Heart right ventricle (tissue), 16 donors: ENCODE measurements around the gene SHISA6. TPM values are rescaled to one million over a fixed set of nuclear protein-coding genes. Genes with fewer than 3 reads are reported as not detected.

ENCODE experiments used
- ATAC-seq, 8 donors: fragments of 200-7000 bp; cut with Tn5 transposase; one replicate each; pipeline ENCODE4 v1.9.1; 2020; ENCODE audit warnings: mild to moderate bottlenecking in 8 of 8, moderate library complexity in 8 of 8, moderate number of reproducible peaks in 1 of 8
- DNase-seq, 2 donors: peaks; one replicate each; pipeline ENCODE4 v3.0.0-alpha.2; 2020
- H3K27ac ChIP-seq, 10 donors: fragments of 200-600 bp; sonication (generic) in 2 of 10; one replicate each; pipeline versions ENCODE4 v1.5.0 to v1.8.0; 2020 to 2022; ENCODE audit warnings: mild to moderate bottlenecking in 3 of 10
- H3K27me3 ChIP-seq, 7 donors: fragments of 200-600 bp; one replicate each; pipeline ENCODE4 v1.8.0; 2021 to 2022; ENCODE audit warnings: mild to moderate bottlenecking in 2 of 7
- H3K36me3 ChIP-seq, 9 donors: fragments of 200-600 bp; sonication (generic) in 1 of 9; one replicate each; pipeline versions ENCODE4 v1.5.0 to v1.8.0; 2020 to 2022; ENCODE audit warnings: mild to moderate bottlenecking in 2 of 9
- H3K4me1 ChIP-seq, 9 donors: fragments of 200-600 bp; sonication (generic) in 1 of 9; one replicate each; pipeline versions ENCODE4 v1.5.0 to v1.8.0; 2020 to 2022; ENCODE audit warnings: mild to moderate bottlenecking in 4 of 9
- H3K4me3 ChIP-seq, 10 donors: fragments of 200-600 bp; sonication (generic) in 2 of 10; one replicate each; pipeline versions ENCODE4 v1.5.0 to v1.8.0; 2020 to 2022; ENCODE audit warnings: mild to moderate bottlenecking in 7 of 10, moderate library complexity in 2 of 10
- H3K9me3 ChIP-seq, 11 donors: fragments of 200-600 bp in 10 of 11; sonication (generic) in 2 of 11; one replicate each; pipeline versions ENCODE4 v1.5.0 to v1.8.0; 2013 to 2022; ENCODE audit warnings: mild to moderate bottlenecking in 2 of 11, control low read depth in 1 of 11, moderate library complexity in 1 of 11
- WGBS, 2 donors: extraction: QIAGEN DNeasy Blood & Tissue Kit; methylation state at CpG; one replicate each; pipeline ENCODE4 v1.1.7; 2013; ENCODE audit warnings: inconsistent platforms in 1 of 2; 5-methylcytosine and 5-hydroxymethylcytosine counted together
- intact Hi-C, 10 donors: fragments of 100-400 bp; cut with DNase I; formaldehyde crosslinking; loops; one replicate each; pipeline versions ENCODE4 v1.11.1 to v1.14.2; 2022
- polyA plus RNA-seq, 2 donors: library from polyadenylated mRNA; stranded (reverse); fragments of 200-250 nt; gene quantifications; one replicate each; pipeline ENCODE4 v1.2.3, GENCODE V29; 2013
- total RNA-seq, 10 donors: library from RNA; stranded (reverse); fragmentation: NEBNext Ultra II Directional in 3 of 10; extraction: Animal tissue kit (Norgen Biotek cat#: 25700) in 3 of 10; gene quantifications; one replicate each; pipeline versions ENCODE4 v1.2.1 to v1.2.4, GENCODE V29; 2021 to 2023
- TF ChIP-seq, protein P1 (sequence below), 9 donors: fragments of 200-600 bp; sonication (generic) in 2 of 9; IDR thresholded peaks; one replicate each; pipeline versions ENCODE4 v1.5.0 to v1.8.0; 2021 to 2022; ENCODE audit warnings: antibody characterized with exemption in 9 of 9, mild to moderate bottlenecking in 5 of 9, moderate library complexity in 1 of 9
- donor health status: Arrhythmogenic right ventricular cardiomyopathy.
- donor health status: ischemic (EF 13 %, LVEDD 7.1; RV severe dilation, severe dysfunction).
- donor health status: healthy with polysubstance abuse.
- donor health status: DM: no; HTN: yes; CAD: no.
- donor health status: DM: no; HTN: no; CAD: no.
- donor health status: ischemic (EF 25% LVEDD 6.9; RV normal size, moderate dysfunction).
- donor health status: ischemic (EF 25% LVEDD 5.7; RV mildly dilated, moderate dysfunction).
- donor health status: healthy.
- donor health status: DM: yes; HTN: yes; CAD: no.
- donor health status: Ischemic cardiomyopathy.
- donor health status: ischemic (EF 35%, LVEDD 5.7; RV mildly dilated, moderate dysfunction).
- donor health status: nonischemic (EF 11% LVEDD 7.7; RV severe dilation, severe dysfunction).
- donor health status: DM: yes; HTN: yes; CAD: no.
- donor health status: PGD.
- donor health status: ischemic (EF 29% LVEDD 5.4; RV normal size, mild dysfunction).
- donor health status: nonischemic (EF 23%, LVEDD 6.1; RV moderate dilation, normal function).

SHISA6 gene
- total and polyA plus RNA-seq, 12 donors = 0.06 to 0.66 (median 0.23) TPM

DNA sequence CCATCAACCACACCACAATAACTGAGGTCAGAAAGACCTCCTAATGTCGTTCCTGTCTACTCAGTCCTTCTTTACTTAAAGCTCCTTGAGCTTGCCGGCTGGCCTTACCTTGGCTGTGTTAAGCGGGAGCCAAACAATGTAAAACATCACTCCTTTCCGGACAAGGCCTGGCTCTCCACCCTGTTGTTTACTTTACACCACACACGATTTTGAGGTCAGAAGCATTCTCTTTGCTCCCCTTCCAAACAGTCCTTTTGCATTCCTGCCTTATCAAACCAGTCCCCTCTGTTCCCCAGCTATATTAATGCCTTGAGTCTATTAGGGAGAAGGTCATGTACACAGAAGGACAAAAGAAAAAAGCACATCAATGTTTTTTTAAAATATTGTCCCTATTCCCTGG, 19.3 kb upstream of the SHISA6 start:
- TF ChIP-seq, protein P1, sequence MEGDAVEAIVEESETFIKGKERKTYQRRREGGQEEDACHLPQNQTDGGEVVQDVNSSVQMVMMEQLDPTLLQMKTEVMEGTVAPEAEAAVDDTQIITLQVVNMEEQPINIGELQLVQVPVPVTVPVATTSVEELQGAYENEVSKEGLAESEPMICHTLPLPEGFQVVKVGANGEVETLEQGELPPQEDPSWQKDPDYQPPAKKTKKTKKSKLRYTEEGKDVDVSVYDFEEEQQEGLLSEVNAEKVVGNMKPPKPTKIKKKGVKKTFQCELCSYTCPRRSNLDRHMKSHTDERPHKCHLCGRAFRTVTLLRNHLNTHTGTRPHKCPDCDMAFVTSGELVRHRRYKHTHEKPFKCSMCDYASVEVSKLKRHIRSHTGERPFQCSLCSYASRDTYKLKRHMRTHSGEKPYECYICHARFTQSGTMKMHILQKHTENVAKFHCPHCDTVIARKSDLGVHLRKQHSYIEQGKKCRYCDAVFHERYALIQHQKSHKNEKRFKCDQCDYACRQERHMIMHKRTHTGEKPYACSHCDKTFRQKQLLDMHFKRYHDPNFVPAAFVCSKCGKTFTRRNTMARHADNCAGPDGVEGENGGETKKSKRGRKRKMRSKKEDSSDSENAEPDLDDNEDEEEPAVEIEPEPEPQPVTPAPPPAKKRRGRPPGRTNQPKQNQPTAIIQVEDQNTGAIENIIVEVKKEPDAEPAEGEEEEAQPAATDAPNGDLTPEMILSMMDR (IDR thresholded peaks at IDR 0.05) = no peak
- intact Hi-C loops = no loop called here
- Histone ChIP-seq H3K4me1 (no peaks in the 10 kb centered on the region), H3K27ac (no peak overlapping the region), H3K9me3 (no peaks in the 10 kb centered on the region), H3K36me3 (no peaks in the 10 kb centered on the region), H3K4me3 (no peak overlapping the region), H3K27me3 (peaks cover 0 to 23% (median 0%) of the 10 kb centered on the region in 7 donors)
- ATAC-seq (no peak), DNase-seq (no peak)
- 24 to 37% methylated on average over 5 of the region's 5 CpGs for WGBS, 2 donors

DNA sequence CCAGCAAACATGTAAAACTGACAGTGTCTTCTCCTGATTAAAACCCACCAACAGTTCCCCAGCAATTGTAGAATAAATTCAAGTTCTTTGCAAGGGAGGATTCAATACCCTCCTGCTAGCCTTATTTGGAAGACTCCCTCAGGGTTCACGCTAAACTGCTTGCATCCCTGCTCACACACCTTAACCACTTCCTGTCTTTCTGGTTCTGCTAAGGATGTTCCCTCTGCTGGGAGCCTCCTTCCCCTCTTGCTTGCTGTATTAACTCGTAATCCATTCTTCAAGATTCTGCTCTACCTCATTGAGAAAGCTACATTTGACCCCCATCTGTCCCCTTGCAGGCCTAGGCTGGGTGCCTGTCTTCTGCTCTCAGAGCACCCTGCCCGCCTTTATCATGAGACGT, 2.3 kb upstream of the SHISA6 start:
- DNase-seq = no peak
- WGBS, 2 donors = 33 to 39% methylated on average over 4 of the region's 4 CpGs
- TF ChIP-seq, protein P1 (IDR thresholded peaks at IDR 0.05) = no peak
- intact Hi-C loops = no loop called here
- Histone ChIP-seq H3K9me3 (peaks cover 0 to 2% (median 0%) of the 10 kb centered on the region in 11 donors), H3K4me3 (no peak overlapping the region), H3K27ac (no peak overlapping the region), H3K4me1 (peaks cover 0 to 6% (median 0%) of the 10 kb centered on the region in 9 donors), H3K27me3 (peaks cover 0 to 66% (median 50%) of the 10 kb centered on the region in 7 donors), H3K36me3 (no peaks in the 10 kb centered on the region)
- no peak for ATAC-seq

DNA sequence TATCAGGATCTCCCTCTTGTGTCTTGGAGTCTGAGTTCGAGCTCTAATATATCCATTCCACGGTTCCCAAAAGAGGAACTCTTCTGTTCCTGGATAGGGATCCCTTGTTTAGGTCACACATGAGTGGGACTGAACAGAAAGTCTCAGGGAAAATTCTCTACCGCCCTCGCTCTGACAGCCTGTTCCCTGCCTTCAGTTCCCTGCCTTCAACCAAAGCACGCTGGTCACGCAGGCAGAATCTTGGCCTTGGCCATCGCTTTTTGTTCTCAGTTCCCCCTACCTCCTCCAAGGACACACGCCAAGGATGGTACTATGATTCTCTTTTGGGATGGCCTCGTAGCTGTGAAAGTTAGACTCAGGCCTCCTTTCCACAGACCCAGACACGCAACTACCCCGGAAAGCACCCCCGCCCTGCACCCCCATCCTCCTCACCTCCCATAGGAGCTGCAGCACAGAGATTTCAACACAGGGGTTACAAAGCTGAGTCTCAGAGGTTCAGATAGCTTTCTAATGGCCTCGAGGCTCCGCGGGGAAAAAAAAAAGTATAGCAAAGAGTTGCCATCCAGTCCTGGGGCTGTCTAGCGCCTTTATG, 1.5 kb upstream of the SHISA6 start:
- TF ChIP-seq, protein P1 (IDR thresholded peaks at IDR 0.05) = no peak
- H3K27me3 ChIP-seq = peaks cover 0 to 74% (median 58%) of the 10 kb centered on the region in 7 donors
- peaks cover 0 to 6% (median 0%) of the 10 kb centered on the region in 9 donors for H3K4me1 ChIP-seq
- ATAC-seq (no peak), DNase-seq (no peak)
- intact Hi-C loops = no loop called here
- no peak overlapping the region for H3K27ac ChIP-seq
- no peaks in the 10 kb centered on the region for H3K36me3 ChIP-seq
- peak overlapping the region in 5 of 10 donors; percentile 25 to 51 (median 44) for H3K4me3 ChIP-seq
- 16 to 22% methylated on average over 16 of the region's 16 CpGs for WGBS, 2 donors
- H3K9me3 ChIP-seq = no peaks in the 10 kb centered on the region

DNA sequence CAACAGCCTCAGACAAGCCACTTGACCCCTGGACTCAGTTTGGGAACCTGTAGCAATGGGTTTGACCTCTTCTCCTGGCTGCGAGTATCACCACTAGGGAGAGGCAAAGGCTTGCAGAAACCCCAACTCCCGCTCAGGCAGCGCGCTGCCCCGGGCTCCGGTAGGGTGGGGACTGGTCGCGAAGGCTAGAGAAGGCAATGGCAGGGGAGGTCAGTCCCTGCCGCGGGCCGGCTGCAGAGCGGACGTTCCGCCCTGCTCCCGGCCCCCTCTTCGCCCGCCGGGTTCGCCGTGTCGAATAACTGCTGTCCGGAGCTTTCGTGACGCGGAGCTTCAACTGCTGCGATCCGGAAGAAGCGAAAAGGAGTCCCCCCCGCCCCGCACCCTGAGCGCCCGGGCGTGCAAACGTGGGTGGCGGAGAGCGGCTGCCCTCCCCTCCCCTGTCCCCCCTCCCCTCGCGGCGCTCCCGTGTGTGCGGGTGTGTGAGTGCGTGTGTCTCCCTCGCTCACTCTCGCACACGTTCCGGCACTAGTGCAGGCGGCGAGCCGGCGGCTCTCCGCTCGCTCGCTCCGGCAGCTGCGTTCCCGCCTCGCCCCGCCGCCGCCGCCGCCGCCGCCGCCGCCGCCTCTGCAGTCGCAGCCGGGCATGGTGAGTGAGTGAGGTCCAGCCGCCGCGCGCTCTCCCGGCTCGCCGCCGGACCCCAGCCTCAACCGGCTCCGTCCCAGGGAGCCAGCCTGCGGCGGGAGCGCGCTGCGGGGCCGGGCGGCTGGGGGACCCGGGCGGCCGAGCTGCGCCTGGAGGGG, 772 bp upstream of the SHISA6 start:
- DNase-seq (peak; percentile 13 to 23), ATAC-seq (peak; percentile 24 to 71 (median 46))
- Histone ChIP-seq H3K4me1 (peaks cover 0 to 8% (median 0%) of the 10 kb centered on the region in 9 donors), H3K27ac (peak overlapping the region in 1 of 10 donors; percentile 44), H3K9me3 (no peaks in the 10 kb centered on the region), H3K4me3 (peak overlapping the region in 9 of 10 donors; percentile 25 to 51 (median 44)), H3K36me3 (no peaks in the 10 kb centered on the region), H3K27me3 (peaks cover 0 to 81% (median 60%) of the 10 kb centered on the region in 7 donors)
- intact Hi-C loops = loop anchor here in 1 of 10 donors (10.0 kb wide), 1 partner anchor 105 kb away; no protein-coding TSS in a partner anchor
- TF ChIP-seq, protein P1 (IDR thresholded peaks at IDR 0.05) = no peak
- WGBS, 2 donors = 0 to 2% methylated on average over 68 to 88 of the region's 90 CpGs
